HG02759 (cell line): ENCODE data around the gene UNC93A.
"Not testable (repeated sequence)": the region's sequence is repeated elsewhere in the genome, so short reads cannot be mapped to it uniquely, and the experiment has no call there.

Source experiments
- ATAC-seq: cut with Tn5 transposase; IDR thresholded peaks from one replicate; pipeline ENCODE4 v1.9.1; 2021; ENCODE audit warnings: mild to moderate bottlenecking, moderate library complexity; ENCODE audit not compliant: unreplicated experiment

UNC93A gene

GRCh38 chr6:167338541-167339117 lies 47.5 kb downstream of the UNC93A start:
- ATAC-seq: no peak

DNA sequence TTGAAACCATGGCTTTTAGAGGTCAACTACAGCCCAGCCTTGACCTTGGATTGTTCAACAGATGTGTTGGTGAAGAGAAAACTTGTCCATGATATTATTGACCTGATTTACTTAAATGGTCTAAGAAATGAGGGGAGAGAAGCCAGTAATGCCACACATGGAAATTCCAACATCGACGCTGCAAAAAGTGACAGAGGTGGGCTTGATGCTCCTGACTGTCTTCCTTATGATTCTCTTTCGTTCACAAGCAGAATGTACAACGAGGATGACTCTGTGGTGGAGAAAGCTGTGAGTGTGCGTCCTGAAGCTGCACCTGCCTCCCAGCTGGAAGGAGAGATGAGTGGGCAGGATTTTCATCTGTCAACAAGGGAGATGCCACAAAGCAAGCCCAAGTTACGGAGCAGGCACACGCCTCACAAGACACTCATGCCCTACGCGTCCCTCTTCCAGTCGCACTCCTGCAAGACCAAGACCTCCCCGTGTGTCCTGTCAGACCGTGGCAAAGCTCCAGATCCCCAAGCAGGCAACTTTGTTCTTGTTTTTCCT lies 50.0 kb downstream of the UNC93A start:
- ATAC-seq: no peak

- ATAC-seq: no peak
These were observed 50.8 kb downstream of the UNC93A start for GRCh38 chr6:167341665-167342655.

GRCh38 chr6:167342879-167343610 lies 51.9 kb downstream of the UNC93A start:
- ATAC-seq: no peak

GRCh38 chr6:167345348-167345747 lies 54.2 kb downstream of the UNC93A start:
- no peak for ATAC-seq

GRCh38 chr6:167345960-167346359 lies 54.8 kb downstream of the UNC93A start:
- no peak for ATAC-seq

DNA sequence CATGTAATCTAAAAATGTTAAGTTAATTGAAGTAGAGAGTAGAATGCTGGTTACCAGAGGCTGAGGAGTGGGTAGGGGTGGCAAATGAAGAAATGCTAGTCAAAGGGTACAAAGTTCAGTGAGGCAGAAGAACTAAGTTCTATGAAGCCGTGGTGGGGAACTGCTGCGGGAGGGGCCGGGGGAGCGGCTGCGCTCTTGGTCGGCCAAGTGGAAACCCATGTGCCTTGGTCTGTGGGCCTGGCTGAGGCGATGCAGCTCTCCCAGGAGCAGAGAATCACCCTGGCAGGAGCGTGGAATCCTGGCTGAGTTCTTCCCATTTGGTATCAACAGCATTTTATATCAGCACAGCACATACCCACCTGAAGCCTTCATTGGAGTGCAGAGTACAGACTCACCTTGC lies 56.1 kb downstream of the UNC93A start:
- ATAC-seq: no peak

DNA sequence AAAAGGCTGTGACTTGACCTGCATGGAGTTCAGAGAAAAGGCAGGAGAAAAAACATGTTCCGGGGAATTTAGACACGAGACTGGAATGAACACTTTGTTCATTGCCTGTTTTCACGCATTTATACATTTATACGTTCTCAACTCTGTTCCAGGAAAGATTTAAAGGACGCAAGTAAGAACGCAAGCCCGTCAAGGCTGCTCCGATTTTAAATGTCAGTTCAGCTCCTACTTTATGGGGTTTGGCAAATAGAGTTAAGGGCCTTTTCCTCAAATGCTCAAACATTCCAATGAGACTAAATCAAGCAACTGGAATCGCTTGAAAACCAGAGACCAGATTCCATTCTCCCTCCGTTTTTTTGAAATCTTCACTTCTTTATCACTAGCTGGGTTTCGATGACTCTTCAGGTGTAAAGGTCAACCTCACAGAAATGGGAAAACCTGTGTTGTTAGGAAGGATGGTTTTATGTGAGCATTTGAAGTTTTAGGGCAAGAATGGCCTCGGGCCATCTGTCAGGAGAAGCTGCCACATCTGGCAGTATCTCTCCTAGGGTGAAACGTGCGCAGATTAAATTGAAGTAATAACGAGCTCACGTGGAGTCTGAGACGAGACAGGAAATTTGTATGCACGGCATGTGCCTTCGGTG lies 58.6 kb downstream of the UNC93A start:
- no peak for ATAC-seq

GRCh38 chr6:167350275-167350696 lies 59.2 kb downstream of the UNC93A start:
- ATAC-seq: no peak

- ATAC-seq: peak; percentile 73
These were observed 59.9 kb downstream of the UNC93A start for GRCh38 chr6:167350731-167351655.

DNA sequence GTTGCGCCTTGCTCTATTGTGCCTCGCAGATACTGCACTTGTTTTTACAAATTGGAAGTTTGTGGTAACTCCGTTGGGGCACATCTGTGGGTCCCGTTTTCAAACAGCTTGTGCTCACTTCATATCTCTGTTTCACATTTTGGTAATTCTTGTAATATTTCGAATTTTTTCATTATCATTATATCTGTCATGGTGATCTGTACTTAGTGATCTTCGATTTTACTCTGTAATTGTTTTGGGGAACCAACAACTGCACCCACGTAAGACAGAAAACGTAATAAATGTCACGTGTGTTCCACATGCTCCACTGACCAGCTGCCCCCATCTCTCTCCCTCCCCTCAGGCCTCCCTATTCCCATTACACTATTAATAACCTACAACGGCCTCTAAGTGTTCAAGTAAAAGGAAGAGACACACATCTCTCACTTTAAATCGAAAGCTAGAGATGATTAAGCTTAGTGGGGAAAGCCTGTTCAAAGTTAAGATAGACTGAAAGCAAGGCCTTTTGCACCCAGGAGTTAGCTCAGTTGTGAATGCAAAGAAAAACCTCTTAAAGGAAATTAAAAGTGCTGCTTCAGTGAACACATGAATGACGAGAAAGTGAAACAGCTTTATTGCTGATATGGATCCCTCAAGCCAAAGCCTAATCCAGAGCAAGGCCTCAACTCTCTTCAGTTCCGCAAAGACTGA lies 60.7 kb downstream of the UNC93A start:
- peak; percentile 48 for ATAC-seq

DNA sequence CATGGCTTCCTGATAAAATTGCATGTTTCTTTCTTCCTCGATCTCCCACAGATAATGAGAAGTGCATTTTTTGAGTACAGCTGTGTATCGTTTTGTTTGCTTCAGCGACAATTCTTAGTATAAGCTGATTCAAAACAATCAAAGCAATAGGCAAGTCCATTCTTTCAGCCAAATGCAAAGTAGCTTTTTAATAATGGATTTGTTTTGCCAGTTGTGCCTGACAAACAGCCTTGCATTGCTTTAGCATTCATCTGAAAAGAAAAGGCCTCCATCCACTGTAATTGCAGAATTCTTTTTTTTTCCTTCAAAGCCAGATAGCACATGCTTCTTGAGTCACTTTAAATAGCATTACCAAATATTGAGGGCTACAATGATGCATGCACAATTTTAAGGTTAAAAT lies 65.8 kb downstream of the UNC93A start:
- ATAC-seq: no peak

- ATAC-seq: not testable (repeated sequence)
These were observed 67.3 kb downstream of the UNC93A start for GRCh38 chr6:167358394-167358793.

- not testable (repeated sequence) for ATAC-seq
These were observed 70.1 kb downstream of the UNC93A start for GRCh38 chr6:167361170-167361569.
